Right forelimb (tissue), 1 donor: ENCODE data around the gene XRCC3.

Experiments used
- DNase-seq: peaks from one replicate; pipeline ENCODE4 v3.0.0-alpha.2; 2018

Gene XRCC3

GRCh38 chr14:103690332-103690731 lies 24.9 kb downstream of the XRCC3 start:
- DNase-seq, result no peak

- no peak for DNase-seq
Observed at GRCh38 chr14:103688906-103689902, 26.0 kb downstream of the XRCC3 start.

- DNase-seq, result no peak
Observed at GRCh38 chr14:103688441-103688840, 26.8 kb downstream of the XRCC3 start.

- DNase-seq, result no peak
Observed at GRCh38 chr14:103687712-103688111, 27.5 kb downstream of the XRCC3 start.

GRCh38 chr14:103686831-103687485 lies 28.3 kb downstream of the XRCC3 start:
- DNase-seq, result no peak

- DNase-seq, result no peak
Observed at GRCh38 chr14:103685276-103686211, 29.7 kb downstream of the XRCC3 start.

GRCh38 chr14:103684871-103685270 lies 30.4 kb downstream of the XRCC3 start:
- DNase-seq, result no peak

- DNase-seq, result peak; percentile 73
Observed at GRCh38 chr14:103684471-103684870, 30.8 kb downstream of the XRCC3 start.

GRCh38 chr14:103683139-103683538 lies 32.1 kb downstream of the XRCC3 start:
- no peak for DNase-seq

- no peak for DNase-seq
Observed at GRCh38 chr14:103680491-103681231, 34.6 kb downstream of the XRCC3 start.

- DNase-seq, result no peak
Observed at GRCh38 chr14:103679351-103679750, 35.9 kb downstream of the XRCC3 start.

- no peak for DNase-seq
Observed at GRCh38 chr14:103676881-103677675, 38.2 kb downstream of the XRCC3 start.

GRCh38 chr14:103675957-103676356 lies 39.3 kb downstream of the XRCC3 start:
- no peak for DNase-seq

- no peak for DNase-seq
Observed at GRCh38 chr14:103671911-103672310, 43.3 kb downstream of the XRCC3 start.

GRCh38 chr14:103669370-103669769 lies 45.9 kb downstream of the XRCC3 start:
- no peak for DNase-seq

- no peak for DNase-seq
Observed at GRCh38 chr14:103668117-103668516, 47.1 kb downstream of the XRCC3 start.

- no peak for DNase-seq
Observed at GRCh38 chr14:103667671-103668070, 47.6 kb downstream of the XRCC3 start.

GRCh38 chr14:103663506-103663905 lies 51.7 kb downstream of the XRCC3 start:
- no peak for DNase-seq

GRCh38 chr14:103662591-103662990 lies 52.7 kb downstream of the XRCC3 start:
- DNase-seq, result no peak

- DNase-seq, result no peak
Observed at GRCh38 chr14:103662029-103662428, 53.2 kb downstream of the XRCC3 start.

GRCh38 chr14:103659631-103660030 lies 55.6 kb downstream of the XRCC3 start:
- no peak for DNase-seq
